Activated CD4-positive, alpha-beta memory T cell treated with anti-CD3 and anti-CD28 coated beads, Interleukin-2, amount 10 ng/mL, durations not matched to agents 7 days and 5 days (primary cell): ENCODE results near the gene PSPH. TPM values are rescaled to one million over a fixed set of nuclear protein-coding genes. Genes with fewer than 3 reads are reported as not detected.

Experiments
- CTCF ChIA-PET: fragments of 350-600 bp; sonication (Branson Sonifier 250); formaldehyde crosslinking; loops from one replicate; lab custom pipeline; 2021; ENCODE audit warnings: antibody characterized with exemption, inconsistent platforms; lab: Charles Lee
- POLR2A ChIA-PET: fragments of 350-600 bp; sonication (Branson Sonifier 250); formaldehyde crosslinking; loops from one replicate; lab custom pipeline; 2021; ENCODE audit warnings: antibody characterized with exemption; lab: Charles Lee
- DNase-seq: peaks from one replicate; pipeline ENCODE4 v3.0.0-alpha.2; 2020
- H3K27ac Mint-ChIP-seq: one replicate; pipeline ENCODE4 v1.8.0; 2021; ENCODE audit warnings: mild to moderate bottlenecking, mixed read lengths
- H3K27me3 Mint-ChIP-seq: one replicate; pipeline ENCODE4 v1.8.0; 2021; ENCODE audit warnings: mixed read lengths
- H3K36me3 Mint-ChIP-seq: one replicate; pipeline ENCODE4 v1.8.0; 2021; ENCODE audit warnings: low read depth, mixed read lengths
- H3K4me1 Mint-ChIP-seq: one replicate; pipeline ENCODE4 v1.8.0; 2021; ENCODE audit warnings: mixed read lengths
- H3K4me3 Mint-ChIP-seq: one replicate; pipeline ENCODE4 v1.8.0; 2021; ENCODE audit warnings: mild to moderate bottlenecking, mixed read lengths
- H3K9me3 Mint-ChIP-seq: one replicate; pipeline ENCODE4 v1.8.0; 2021; ENCODE audit warnings: mixed read lengths
- total RNA-seq, 2 experiments: library from RNA; stranded (reverse); gene quantifications; one replicate each; pipeline ENCODE4 v1.2.3, GENCODE V29; 2021

The PSPH gene
- total RNA-seq, 2 experiments from 2014 or later, result 12.0 to 13.7 TPM

DNA sequence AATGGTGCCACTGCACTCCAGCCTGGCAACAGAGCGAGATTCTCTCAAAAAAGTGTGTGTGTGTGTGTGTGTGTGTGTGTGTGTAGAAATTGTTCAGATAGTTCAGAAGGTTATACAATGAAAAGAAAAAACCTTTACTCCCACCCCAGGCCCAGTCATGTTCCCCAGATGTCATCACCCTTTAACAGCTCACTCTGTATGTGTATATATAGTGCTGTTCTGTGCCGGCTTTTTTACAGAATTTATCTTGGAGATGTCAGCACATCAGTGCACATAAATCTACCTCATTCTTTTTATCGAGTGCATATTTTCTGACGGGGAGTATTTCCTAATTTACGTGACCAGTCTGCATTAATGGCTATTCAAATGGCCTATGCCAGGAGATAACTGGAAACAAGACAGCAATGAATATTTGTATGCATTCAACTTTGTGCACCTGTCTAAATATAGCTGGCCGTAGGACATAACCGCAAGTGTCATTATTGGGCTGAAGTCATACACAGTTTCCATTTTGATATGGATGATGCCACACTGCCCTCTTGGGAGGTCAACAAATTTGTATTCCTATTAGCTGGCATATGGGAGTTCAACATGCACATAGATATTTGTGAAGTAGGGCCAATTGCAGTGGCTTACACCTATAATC lies 75.1 kb downstream of the PSPH start:
- Mint-ChIP-seq H3K4me3 (no peak overlapping the region), H3K27me3 (no peaks in the 10 kb centered on the region), H3K4me1 (no peaks in the 10 kb centered on the region), H3K36me3 (peaks cover 23% of the 10 kb centered on the region), H3K27ac (no peak overlapping the region), H3K9me3 (no peaks in the 10 kb centered on the region)
- POLR2A ChIA-PET, result no interaction called here
- CTCF ChIA-PET, result no interaction called here
- DNase-seq, result no peak

DNA sequence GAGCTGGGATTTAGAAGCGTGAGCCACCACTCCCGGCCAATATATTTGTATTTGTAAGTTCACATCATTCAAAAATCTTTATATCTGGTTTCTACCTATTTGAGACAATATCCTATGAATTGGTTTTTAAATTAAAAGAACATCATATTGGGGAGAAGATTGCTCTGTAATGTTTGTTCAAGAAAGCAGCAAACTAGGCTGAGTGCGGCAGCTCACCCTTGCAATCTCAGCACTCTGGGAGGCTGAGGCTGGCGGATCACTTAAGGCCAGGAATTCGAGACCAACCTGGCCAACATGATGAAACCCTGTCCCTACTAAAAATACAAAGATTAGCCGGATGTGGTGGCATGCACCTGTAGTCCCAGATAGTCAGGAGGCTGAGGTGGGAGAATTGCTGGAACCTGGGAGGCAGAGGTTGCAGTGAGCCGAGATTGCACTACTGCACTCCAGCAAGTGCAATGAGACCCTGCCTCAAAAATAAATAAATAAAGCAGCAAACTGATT lies 77.4 kb downstream of the PSPH start:
- Mint-ChIP-seq H3K9me3 (no peaks in the 10 kb centered on the region), H3K27ac (no peak overlapping the region), H3K4me3 (no peak overlapping the region), H3K4me1 (peaks cover 10% of the 10 kb centered on the region), H3K27me3 (no peaks in the 10 kb centered on the region), H3K36me3 (peaks cover 17% of the 10 kb centered on the region)
- CTCF ChIA-PET, result interaction anchor here (0.9 kb wide), 1 partner anchor 9 kb away, joined by 3 read pairs; the partner anchor contains the start of gene NIPSNAP2
- POLR2A ChIA-PET, result no interaction called here
- no peak for DNase-seq

DNA sequence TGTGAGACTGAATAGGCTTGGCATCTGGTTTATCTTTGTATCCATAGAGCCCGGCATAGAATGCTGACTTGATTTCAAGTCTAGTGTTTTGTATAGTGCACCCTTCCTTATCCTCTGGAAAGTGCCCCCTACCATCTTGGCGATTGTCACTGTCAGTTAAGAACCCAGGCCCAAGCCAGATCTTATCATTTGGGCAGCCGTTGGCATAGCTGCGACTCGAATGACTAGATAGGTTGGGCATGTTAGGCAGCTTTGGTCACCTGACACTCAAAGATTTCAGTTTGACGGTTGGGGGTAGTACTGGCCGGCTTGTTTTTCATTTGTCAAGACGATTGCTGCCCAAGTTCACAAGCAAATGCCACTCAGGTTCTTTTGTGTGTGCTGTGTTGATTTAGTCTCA lies 80.3 kb downstream of the PSPH start:
- DNase-seq, result no peak
- H3K27ac Mint-ChIP-seq, result no peak overlapping the region
- POLR2A ChIA-PET, result no interaction called here
- CTCF ChIA-PET, result no interaction called here
- no peaks in the 10 kb centered on the region for H3K27me3 Mint-ChIP-seq
- no peaks in the 10 kb centered on the region for H3K9me3 Mint-ChIP-seq
- peaks cover 10% of the 10 kb centered on the region for H3K4me1 Mint-ChIP-seq
- peaks cover 22% of the 10 kb centered on the region for H3K36me3 Mint-ChIP-seq
- no peak overlapping the region for H3K4me3 Mint-ChIP-seq

DNA sequence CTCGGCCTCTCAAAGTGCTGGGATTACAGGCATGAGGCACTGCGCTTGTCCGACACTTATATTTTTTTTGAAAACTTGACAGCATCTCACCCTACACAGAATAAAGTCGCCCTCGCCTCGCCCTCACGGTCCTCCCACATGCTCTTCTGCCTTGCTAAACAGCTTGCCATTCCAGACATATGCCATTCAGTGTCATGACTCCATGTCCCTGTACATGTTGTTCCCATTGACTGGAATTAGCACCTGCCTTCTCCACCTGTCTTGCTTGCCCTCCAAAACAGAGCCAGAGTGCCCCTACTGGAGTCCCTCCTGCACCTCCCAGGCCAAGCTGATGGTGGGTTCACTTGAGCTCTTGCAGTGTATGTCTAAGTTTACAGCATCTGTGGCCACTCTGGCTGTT lies 80.7 kb downstream of the PSPH start:
- ChIA-PET CTCF (no interaction called here), POLR2A (no interaction called here)
- no peaks in the 10 kb centered on the region for H3K9me3 Mint-ChIP-seq
- no peak overlapping the region for H3K27ac Mint-ChIP-seq
- no peak for DNase-seq
- peaks cover 13% of the 10 kb centered on the region for H3K4me1 Mint-ChIP-seq
- no peak overlapping the region for H3K4me3 Mint-ChIP-seq
- no peaks in the 10 kb centered on the region for H3K27me3 Mint-ChIP-seq
- peaks cover 24% of the 10 kb centered on the region for H3K36me3 Mint-ChIP-seq

DNA sequence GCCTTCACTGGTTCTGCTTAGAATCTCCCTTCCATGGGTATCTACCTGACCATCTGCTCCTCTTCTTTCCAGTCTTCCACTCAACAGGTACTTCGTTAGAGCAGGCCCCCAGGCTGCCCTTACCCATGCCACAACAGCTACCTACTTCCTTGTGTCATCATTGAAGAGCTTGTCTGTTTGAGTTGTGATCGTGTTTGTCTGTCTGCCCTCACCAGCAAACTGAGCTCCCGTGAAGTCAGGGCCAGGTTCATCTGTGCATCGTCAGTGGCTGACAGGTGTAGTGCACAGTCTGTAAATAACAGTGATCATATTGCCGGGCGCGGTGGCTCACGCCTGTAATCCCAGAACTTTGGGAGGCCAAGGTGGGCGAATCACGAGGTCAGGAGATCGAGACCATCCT lies 81.9 kb downstream of the PSPH start:
- peaks cover 18% of the 10 kb centered on the region for H3K4me1 Mint-ChIP-seq
- no peaks in the 10 kb centered on the region for H3K9me3 Mint-ChIP-seq
- ChIA-PET POLR2A (no interaction called here), CTCF (no interaction called here)
- peaks cover 24% of the 10 kb centered on the region for H3K36me3 Mint-ChIP-seq
- H3K4me3 Mint-ChIP-seq, result no peak overlapping the region
- no peaks in the 10 kb centered on the region for H3K27me3 Mint-ChIP-seq
- no peak overlapping the region for H3K27ac Mint-ChIP-seq
- no peak for DNase-seq

DNA sequence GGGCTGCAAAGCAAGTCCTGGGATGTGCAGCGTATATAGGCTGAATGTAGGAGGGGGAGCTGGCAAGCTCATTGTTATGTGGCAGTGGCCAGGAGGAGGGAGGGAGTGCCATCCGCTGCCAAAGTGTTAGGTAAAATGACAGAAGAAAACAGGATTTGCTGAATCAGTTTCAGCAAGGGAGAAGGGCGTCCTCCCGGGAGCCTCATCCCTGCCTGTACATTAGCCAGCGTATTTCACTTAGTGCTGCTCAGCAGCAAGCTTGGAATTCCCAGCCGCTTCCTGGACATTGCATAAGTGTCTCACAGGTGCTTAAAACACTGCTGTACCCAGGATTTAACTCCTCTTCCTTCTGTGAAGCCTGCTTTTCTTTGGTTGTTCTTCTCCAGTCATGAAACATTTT lies 84.4 kb downstream of the PSPH start:
- Mint-ChIP-seq H3K4me3 (no peak overlapping the region), H3K9me3 (no peaks in the 10 kb centered on the region), H3K4me1 (peaks cover 30% of the 10 kb centered on the region), H3K27ac (no peak overlapping the region), H3K36me3 (peaks cover 24% of the 10 kb centered on the region), H3K27me3 (no peaks in the 10 kb centered on the region)
- DNase-seq, result no peak
- CTCF ChIA-PET, result interaction anchor here (0.9 kb wide), 1 partner anchor 108 kb away, joined by 4 read pairs; no protein-coding TSS in a partner anchor
- POLR2A ChIA-PET, result interaction anchor here (0.6 to 1.4 kb wide), 3 partner anchors 11 to 681 kb away, joined by 3 to 4 read pairs (median 4); partner anchors contain the start of gene SUMF2

DNA sequence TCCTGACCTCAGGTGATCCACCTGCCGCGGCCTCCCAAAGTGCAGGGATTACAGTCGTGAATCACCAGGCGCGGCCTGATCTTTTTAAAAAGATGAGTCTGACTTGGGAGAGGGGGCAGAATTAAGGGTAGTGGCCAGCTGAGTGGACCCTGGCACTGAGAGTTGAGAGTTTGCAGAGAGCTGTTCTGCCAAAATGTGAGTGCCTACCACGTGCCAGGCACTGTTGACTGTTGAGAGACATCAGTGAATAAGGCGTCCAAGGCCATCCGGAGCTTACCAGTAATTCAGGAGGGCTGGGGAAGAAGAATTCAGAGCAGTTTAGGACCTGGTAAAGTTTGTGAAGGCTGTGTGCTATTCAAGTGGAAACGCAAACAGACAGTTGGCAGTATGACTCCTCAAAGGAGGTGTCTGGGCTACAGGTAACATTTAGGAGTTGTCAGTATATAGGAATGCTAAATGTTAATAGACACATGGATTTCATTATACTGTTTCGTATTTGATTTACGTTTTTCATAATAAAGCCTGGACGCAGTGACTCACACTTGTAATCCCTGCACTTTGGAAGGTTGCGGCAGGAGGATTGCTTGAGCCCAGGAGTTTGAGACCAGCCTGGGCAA lies 85.3 kb downstream of the PSPH start:
- no peak overlapping the region for H3K27ac Mint-ChIP-seq
- peaks cover 24% of the 10 kb centered on the region for H3K36me3 Mint-ChIP-seq
- ChIA-PET CTCF (interaction anchor here (1.3 to 2.0 kb wide), 4 partner anchors 15 to 325 kb away, joined by 3 to 6 read pairs (median 6); no protein-coding TSS in a partner anchor), POLR2A (interaction anchor here (1.2 to 1.4 kb wide), 3 partner anchors 85 to 98 kb away, joined by 4 to 5 read pairs (median 4); partner anchors contain the start of genes CCT6A, PSPH and SUMF2)
- no peaks in the 10 kb centered on the region for H3K27me3 Mint-ChIP-seq
- no peak for DNase-seq
- peaks cover 30% of the 10 kb centered on the region for H3K4me1 Mint-ChIP-seq
- no peaks in the 10 kb centered on the region for H3K9me3 Mint-ChIP-seq
- peak overlapping the region; percentile 27 for H3K4me3 Mint-ChIP-seq

DNA sequence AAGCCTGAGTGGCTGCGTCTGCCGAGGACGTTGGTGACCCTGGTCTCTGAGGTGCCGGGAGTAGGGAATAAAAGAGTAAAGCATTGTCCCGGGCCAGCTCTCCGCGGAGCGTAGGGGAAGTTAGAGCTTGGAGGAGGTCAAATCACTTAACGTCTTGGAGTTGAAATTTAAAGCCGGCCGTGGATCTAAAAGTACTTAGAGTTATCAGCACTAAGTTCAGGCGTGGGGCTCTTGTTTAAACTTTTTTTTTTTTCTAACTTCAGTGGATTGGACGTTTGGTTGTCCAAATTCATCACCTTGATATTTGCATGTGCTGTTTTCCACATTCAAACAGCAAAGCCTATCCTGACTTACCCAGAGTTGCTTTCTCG lies 86.2 kb downstream of the PSPH start:
- H3K4me1 Mint-ChIP-seq, result peaks cover 26% of the 10 kb centered on the region
- no peaks in the 10 kb centered on the region for H3K9me3 Mint-ChIP-seq
- DNase-seq, result no peak

DNA sequence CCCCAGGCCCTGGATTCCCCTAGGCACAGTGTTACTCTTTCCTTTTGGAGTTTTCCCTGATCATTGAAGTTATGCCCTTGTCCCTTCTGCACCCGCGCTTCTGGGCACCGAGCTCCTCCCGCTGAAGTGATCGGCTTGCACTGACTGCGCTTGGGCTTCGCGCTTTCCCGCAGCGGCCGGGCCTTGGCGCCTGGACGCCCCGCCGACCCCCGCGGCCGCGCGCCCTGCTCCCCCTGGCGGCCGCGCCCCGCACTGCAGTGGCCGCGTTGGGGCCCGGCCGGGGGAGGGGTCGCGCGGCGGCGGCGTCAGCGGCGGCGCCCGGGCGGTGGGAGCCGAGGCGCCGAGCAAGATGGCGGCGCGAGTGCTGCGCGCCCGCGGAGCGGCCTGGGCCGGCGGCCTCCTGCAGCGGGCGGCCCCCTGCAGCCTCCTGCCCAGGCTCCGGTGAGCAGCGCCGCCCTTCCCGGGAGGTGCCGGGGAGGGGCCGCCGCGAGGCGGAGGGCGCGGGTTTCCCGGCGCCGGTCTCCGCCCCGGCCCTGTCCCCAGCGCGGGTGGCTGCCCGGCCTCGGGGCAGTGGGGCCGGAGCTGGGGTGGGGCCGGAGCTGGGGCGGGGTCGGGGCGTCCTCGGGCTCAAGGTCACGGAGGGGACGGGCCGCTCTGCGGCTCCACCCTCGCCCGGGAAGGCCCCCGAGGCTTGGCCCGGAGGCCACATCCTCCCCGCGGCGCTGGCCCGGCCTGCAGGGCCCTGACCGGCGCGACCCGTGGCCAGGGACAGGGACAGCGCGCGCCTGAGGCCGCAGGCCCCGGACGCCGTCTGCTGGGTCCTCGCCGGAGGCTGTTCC lies 86.8 kb downstream of the PSPH start, which contains the start of gene NIPSNAP2:
NIPSNAP2 (plus strand) TSS at position 325 of the 839 bp plus-strand sequence; CDS start at position 350, 25 bp downstream.
- Mint-ChIP-seq H3K27ac (peak within 1 kb of the TSS; percentile 80), H3K4me1 (peaks cover 24% of the 10 kb centered on the region), H3K36me3 (peaks cover 18% of the 10 kb centered on the region), H3K9me3 (no peaks in the 10 kb centered on the region), H3K27me3 (no peaks in the 10 kb centered on the region), H3K4me3 (peak within 1 kb of the TSS; percentile 81)
- ChIA-PET POLR2A (interaction anchor here (0.6 to 3.1 kb wide), 12 partner anchors 9 to 655 kb away, joined by 3 to 16 read pairs (median 3); partner anchors contain the start of genes CCT6A, CHCHD2, PSPH and SUMF2), CTCF (interaction anchor here (0.9 to 2.0 kb wide), 14 partner anchors 9 to 323 kb away, joined by 3 to 10 read pairs (median 3); partner anchors contain the start of genes CCT6A and PSPH)
- peak; percentile 64 for DNase-seq

More for the DNA sequence above, 86.2 kb downstream of the PSPH start:
- Mint-ChIP-seq H3K36me3 (peaks cover 20% of the 10 kb centered on the region), H3K27ac (peak overlapping the region; percentile 80), H3K27me3 (no peaks in the 10 kb centered on the region), H3K4me3 (peak overlapping the region; percentile 81)
- CTCF ChIA-PET, result interaction anchor here (1.0 to 2.0 kb wide), 7 partner anchors 8 to 324 kb away, joined by 3 to 6 read pairs (median 4); partner anchors contain the start of genes CCT6A and PSPH
- POLR2A ChIA-PET, result interaction anchor here (0.6 to 3.1 kb wide), 7 partner anchors 10 to 656 kb away, joined by 3 to 16 read pairs (median 4); partner anchors contain the start of genes CCT6A, CHCHD2, PSPH and SUMF2

DNA sequence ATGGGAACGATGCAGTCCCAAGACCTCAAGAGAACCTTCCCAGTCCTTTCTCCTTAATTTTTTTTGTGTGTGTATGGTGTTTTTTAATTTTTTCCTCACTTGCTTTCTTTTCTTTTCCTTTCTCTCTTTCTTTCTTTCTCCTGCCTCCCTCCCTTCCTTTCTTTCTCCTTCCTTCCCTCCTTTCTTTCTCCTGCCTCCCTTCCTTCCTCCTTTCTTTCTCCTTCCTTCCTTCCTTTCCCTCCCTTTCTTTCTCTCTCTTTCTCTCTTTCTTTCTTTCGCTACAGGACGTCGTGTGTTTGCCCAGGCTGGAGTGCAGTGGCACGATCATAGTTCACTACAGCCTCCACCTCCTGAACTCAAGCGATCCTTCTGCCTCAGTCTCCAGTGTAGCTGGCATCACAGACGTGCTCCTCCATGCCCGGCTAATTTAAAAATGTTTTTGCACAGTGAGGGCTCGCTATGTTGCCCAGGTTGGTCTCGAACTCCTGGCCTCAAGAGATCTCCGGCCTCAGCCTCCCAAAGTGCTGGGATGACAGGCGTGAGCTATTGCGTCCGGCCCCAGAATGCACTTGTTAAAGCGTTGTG lies 87.6 kb downstream of the PSPH start:
- no peaks in the 10 kb centered on the region for H3K27me3 Mint-ChIP-seq
- H3K27ac Mint-ChIP-seq, result peak overlapping the region; percentile 58
- H3K36me3 Mint-ChIP-seq, result peaks cover 14% of the 10 kb centered on the region
- POLR2A ChIA-PET, result interaction anchor here (0.6 to 3.1 kb wide), 8 partner anchors 11 to 391 kb away, joined by 3 to 16 read pairs (median 3); partner anchors contain the start of genes CHCHD2, SUMF2 and VOPP1
- DNase-seq, result no peak
- H3K4me1 Mint-ChIP-seq, result peaks cover 21% of the 10 kb centered on the region
- peak overlapping the region; percentile 75 for H3K4me3 Mint-ChIP-seq
- CTCF ChIA-PET, result interaction anchor here (0.9 to 2.0 kb wide), 10 partner anchors 9 to 322 kb away, joined by 3 to 10 read pairs (median 3); partner anchors contain the start of genes CCT6A and PSPH
- H3K9me3 Mint-ChIP-seq, result no peaks in the 10 kb centered on the region

DNA sequence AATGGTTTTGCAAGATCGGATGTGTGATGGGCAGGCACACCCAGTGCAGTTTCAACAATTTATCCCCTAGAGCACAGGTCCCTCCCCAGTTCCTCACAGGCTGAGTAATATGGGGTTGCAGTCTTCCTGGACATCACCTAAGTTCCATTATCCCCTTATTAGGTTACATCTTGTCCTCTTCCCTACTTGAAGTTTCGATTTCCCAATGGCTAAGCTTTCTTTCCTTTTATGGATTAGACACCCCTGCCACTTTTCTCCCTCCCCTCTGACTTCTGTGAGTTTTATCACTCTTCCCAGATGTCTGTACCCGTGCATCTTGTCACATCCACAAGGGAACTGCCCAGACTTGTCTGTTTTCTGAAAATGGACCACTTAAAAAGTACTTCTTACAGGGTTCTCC lies 89.2 kb downstream of the PSPH start:
- no peaks in the 10 kb centered on the region for H3K9me3 Mint-ChIP-seq
- ChIA-PET CTCF (interaction anchor here (0.6 to 1.2 kb wide), 2 partner anchors 44 to 45 kb away, joined by 3 read pairs; no protein-coding TSS in a partner anchor), POLR2A (interaction anchor here (0.6 kb wide), 1 partner anchor 428 kb away, joined by 3 read pairs; no protein-coding TSS in a partner anchor)
- H3K27me3 Mint-ChIP-seq, result no peaks in the 10 kb centered on the region
- no peak overlapping the region for H3K27ac Mint-ChIP-seq
- H3K36me3 Mint-ChIP-seq, result peaks cover 17% of the 10 kb centered on the region
- peaks cover 21% of the 10 kb centered on the region for H3K4me1 Mint-ChIP-seq
- DNase-seq, result no peak
- H3K4me3 Mint-ChIP-seq, result no peak overlapping the region
